GM23338 (cell line): ENCODE measurements around the gene PDIA5.

Experiments
- CREB1 ChIP-seq: fragments of 250-450 bp; sonication (Bioruptor Pico); IDR thresholded peaks from 2 replicates; pipeline ENCODE4 v1.5.0; 2020; ENCODE audit warnings: low read depth, mild to moderate bottlenecking, moderate library complexity
- EZH2 ChIP-seq: fragments of 200-600 bp; sonication (generic); IDR thresholded peaks from one replicate; pipeline ENCODE4 v1.8.0; 2017; ENCODE audit warnings: antibody characterized with exemption, mild to moderate bottlenecking, low read depth; ENCODE audit not compliant: unreplicated experiment
- EZH2phosphoT487 ChIP-seq: fragments of 200-600 bp; sonication (generic); IDR thresholded peaks from one replicate; pipeline ENCODE4 v1.8.1; 2018; ENCODE audit warnings: antibody characterized with exemption; ENCODE audit not compliant: unreplicated experiment
- JUNB ChIP-seq: IDR thresholded peaks from one replicate; pipeline ENCODE4 v1.6.1; 2016; ENCODE audit warnings: antibody characterized with exemption; ENCODE audit not compliant: unreplicated experiment
- NANOG ChIP-seq: IDR thresholded peaks from 2 replicates; pipeline ENCODE4 v1.6.1; 2016; ENCODE audit warnings: antibody characterized with exemption, borderline replicate concordance
- POLR2AphosphoS5 ChIP-seq: IDR thresholded peaks from 2 replicates; pipeline ENCODE4 v1.6.1; 2016; ENCODE audit warnings: antibody characterized with exemption, low read depth
- ZNF114 ChIP-seq: fragments of 250-450 bp; sonication (Bioruptor Pico); IDR thresholded peaks from 2 replicates; pipeline ENCODE4 v1.5.0; 2020; ENCODE audit warnings: mild to moderate bottlenecking, moderate library complexity
- TF ChIP-seq, protein P1 (sequence below): IDR thresholded peaks from one replicate; pipeline ENCODE4 v1.6.1; 2018; ENCODE audit warnings: antibody characterized with exemption; ENCODE audit not compliant: unreplicated experiment
- TF ChIP-seq, protein P2 (sequence below), 2 experiments: fragments of 200-600 bp in 1 of 2; sonication (generic) in 1 of 2; conservative IDR thresholded peaks; 2 replicates each; pipeline versions ENCODE4 v1.5.1 to v1.6.1; 2016 to 2017; ENCODE audit warnings: antibody characterized with exemption in 2 of 2, low read depth in 2 of 2, mild to moderate bottlenecking in 2 of 2, moderate library complexity in 1 of 2
- TF ChIP-seq, protein P3 (sequence below): IDR thresholded peaks from 2 replicates; pipeline ENCODE4 v1.6.1; 2016; ENCODE audit warnings: antibody characterized with exemption
- TF ChIP-seq, protein P4 (sequence below): fragments of 250-450 bp; sonication (Bioruptor Pico); IDR thresholded peaks from 2 replicates; pipeline ENCODE4 v1.5.0; 2020; ENCODE audit warnings: mild to moderate bottlenecking, moderate library complexity

DNA sequence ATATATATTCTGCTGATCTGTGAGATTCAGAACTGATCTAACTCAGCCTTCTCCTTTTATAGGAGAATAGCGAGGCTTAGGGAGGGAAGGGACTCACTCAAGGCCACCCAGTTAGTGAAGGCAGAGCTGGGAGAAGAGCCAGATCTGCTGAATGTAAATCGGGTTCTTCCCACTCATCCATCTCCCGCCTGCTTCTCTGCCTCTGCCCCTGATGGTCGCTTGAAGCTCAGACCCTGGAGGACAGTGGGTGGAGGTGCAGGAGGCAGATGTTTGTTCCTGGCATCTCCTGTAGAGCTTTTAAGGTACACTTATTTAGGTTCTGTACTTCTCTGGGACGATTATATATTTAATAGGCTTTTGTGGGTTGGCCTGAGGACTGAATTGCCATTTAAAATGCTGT, 4.3 kb downstream of the PDIA5 start:
- TF ChIP-seq, protein P1, sequence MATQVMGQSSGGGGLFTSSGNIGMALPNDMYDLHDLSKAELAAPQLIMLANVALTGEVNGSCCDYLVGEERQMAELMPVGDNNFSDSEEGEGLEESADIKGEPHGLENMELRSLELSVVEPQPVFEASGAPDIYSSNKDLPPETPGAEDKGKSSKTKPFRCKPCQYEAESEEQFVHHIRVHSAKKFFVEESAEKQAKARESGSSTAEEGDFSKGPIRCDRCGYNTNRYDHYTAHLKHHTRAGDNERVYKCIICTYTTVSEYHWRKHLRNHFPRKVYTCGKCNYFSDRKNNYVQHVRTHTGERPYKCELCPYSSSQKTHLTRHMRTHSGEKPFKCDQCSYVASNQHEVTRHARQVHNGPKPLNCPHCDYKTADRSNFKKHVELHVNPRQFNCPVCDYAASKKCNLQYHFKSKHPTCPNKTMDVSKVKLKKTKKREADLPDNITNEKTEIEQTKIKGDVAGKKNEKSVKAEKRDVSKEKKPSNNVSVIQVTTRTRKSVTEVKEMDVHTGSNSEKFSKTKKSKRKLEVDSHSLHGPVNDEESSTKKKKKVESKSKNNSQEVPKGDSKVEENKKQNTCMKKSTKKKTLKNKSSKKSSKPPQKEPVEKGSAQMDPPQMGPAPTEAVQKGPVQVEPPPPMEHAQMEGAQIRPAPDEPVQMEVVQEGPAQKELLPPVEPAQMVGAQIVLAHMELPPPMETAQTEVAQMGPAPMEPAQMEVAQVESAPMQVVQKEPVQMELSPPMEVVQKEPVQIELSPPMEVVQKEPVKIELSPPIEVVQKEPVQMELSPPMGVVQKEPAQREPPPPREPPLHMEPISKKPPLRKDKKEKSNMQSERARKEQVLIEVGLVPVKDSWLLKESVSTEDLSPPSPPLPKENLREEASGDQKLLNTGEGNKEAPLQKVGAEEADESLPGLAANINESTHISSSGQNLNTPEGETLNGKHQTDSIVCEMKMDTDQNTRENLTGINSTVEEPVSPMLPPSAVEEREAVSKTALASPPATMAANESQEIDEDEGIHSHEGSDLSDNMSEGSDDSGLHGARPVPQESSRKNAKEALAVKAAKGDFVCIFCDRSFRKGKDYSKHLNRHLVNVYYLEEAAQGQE: no peak
- TF ChIP-seq, protein P2, sequence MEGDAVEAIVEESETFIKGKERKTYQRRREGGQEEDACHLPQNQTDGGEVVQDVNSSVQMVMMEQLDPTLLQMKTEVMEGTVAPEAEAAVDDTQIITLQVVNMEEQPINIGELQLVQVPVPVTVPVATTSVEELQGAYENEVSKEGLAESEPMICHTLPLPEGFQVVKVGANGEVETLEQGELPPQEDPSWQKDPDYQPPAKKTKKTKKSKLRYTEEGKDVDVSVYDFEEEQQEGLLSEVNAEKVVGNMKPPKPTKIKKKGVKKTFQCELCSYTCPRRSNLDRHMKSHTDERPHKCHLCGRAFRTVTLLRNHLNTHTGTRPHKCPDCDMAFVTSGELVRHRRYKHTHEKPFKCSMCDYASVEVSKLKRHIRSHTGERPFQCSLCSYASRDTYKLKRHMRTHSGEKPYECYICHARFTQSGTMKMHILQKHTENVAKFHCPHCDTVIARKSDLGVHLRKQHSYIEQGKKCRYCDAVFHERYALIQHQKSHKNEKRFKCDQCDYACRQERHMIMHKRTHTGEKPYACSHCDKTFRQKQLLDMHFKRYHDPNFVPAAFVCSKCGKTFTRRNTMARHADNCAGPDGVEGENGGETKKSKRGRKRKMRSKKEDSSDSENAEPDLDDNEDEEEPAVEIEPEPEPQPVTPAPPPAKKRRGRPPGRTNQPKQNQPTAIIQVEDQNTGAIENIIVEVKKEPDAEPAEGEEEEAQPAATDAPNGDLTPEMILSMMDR (conservative IDR thresholded peaks at IDR 0.05; ENCODE audit: low read depth in 2 of 2): peak; percentile 16 to 37; a peak in 1 of 4 replicates
- no peak for TF ChIP-seq EZH2phosphoT487
- TF ChIP-seq POLR2AphosphoS5: no peak
- no peak for TF ChIP-seq EZH2
- TF ChIP-seq CREB1 (CRISPR knock-in tag): no peak
- no peak for TF ChIP-seq ZNF114 (CRISPR knock-in tag)
- no peak for TF ChIP-seq JUNB
- TF ChIP-seq, protein P3, sequence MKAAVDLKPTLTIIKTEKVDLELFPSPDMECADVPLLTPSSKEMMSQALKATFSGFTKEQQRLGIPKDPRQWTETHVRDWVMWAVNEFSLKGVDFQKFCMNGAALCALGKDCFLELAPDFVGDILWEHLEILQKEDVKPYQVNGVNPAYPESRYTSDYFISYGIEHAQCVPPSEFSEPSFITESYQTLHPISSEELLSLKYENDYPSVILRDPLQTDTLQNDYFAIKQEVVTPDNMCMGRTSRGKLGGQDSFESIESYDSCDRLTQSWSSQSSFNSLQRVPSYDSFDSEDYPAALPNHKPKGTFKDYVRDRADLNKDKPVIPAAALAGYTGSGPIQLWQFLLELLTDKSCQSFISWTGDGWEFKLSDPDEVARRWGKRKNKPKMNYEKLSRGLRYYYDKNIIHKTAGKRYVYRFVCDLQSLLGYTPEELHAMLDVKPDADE: no peak
- TF ChIP-seq, protein P4, sequence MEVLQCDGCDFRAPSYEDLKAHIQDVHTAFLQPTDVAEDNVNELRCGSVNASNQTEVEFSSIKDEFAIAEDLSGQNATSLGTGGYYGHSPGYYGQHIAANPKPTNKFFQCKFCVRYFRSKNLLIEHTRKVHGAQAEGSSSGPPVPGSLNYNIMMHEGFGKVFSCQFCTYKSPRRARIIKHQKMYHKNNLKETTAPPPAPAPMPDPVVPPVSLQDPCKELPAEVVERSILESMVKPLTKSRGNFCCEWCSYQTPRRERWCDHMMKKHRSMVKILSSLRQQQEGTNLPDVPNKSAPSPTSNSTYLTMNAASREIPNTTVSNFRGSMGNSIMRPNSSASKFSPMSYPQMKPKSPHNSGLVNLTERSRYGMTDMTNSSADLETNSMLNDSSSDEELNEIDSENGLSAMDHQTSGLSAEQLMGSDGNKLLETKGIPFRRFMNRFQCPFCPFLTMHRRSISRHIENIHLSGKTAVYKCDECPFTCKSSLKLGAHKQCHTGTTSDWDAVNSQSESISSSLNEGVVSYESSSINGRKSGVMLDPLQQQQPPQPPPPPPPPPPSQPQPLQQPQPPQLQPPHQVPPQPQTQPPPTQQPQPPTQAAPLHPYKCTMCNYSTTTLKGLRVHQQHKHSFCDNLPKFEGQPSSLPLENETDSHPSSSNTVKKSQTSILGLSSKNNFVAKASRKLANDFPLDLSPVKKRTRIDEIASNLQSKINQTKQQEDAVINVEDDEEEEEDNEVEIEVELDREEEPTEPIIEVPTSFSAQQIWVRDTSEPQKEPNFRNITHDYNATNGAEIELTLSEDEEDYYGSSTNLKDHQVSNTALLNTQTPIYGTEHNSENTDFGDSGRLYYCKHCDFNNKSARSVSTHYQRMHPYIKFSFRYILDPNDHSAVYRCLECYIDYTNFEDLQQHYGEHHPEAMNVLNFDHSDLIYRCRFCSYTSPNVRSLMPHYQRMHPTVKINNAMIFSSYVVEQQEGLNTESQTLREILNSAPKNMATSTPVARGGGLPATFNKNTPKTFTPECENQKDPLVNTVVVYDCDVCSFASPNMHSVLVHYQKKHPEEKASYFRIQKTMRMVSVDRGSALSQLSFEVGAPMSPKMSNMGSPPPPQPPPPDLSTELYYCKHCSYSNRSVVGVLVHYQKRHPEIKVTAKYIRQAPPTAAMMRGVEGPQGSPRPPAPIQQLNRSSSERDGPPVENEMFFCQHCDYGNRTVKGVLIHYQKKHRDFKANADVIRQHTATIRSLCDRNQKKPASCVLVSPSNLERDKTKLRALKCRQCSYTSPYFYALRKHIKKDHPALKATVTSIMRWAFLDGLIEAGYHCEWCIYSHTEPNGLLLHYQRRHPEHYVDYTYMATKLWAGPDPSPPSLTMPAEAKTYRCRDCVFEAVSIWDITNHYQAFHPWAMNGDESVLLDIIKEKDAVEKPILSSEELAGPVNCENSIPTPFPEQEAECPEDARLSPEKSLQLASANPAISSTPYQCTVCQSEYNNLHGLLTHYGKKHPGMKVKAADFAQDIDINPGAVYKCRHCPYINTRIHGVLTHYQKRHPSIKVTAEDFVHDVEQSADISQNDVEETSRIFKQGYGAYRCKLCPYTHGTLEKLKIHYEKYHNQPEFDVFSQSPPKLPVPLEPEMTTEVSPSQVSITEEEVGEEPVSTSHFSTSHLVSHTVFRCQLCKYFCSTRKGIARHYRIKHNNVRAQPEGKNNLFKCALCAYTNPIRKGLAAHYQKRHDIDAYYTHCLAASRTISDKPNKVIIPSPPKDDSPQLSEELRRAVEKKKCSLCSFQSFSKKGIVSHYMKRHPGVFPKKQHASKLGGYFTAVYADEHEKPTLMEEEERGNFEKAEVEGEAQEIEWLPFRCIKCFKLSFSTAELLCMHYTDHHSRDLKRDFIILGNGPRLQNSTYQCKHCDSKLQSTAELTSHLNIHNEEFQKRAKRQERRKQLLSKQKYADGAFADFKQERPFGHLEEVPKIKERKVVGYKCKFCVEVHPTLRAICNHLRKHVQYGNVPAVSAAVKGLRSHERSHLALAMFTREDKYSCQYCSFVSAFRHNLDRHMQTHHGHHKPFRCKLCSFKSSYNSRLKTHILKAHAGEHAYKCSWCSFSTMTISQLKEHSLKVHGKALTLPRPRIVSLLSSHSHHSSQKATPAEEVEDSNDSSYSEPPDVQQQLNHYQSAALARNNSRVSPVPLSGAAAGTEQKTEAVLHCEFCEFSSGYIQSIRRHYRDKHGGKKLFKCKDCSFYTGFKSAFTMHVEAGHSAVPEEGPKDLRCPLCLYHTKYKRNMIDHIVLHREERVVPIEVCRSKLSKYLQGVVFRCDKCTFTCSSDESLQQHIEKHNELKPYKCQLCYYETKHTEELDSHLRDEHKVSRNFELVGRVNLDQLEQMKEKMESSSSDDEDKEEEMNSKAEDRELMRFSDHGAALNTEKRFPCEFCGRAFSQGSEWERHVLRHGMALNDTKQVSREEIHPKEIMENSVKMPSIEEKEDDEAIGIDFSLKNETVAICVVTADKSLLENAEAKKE (CRISPR knock-in tag): peak; percentile 85
- TF ChIP-seq NANOG: no peak
